Caco-2 (cell line): Measurements from ENCODE around the gene EVA1B. TPM values are rescaled to one million over a fixed set of nuclear protein-coding genes. Genes with fewer than 3 reads are reported as not detected.
A peak's percentile ranks its signal among the peaks of the same experiment; 100 is the strongest.

Source experiments
- BruUV-seq: library from RNA; stranded (reverse); fragments of 400-500 nt; replicated peaks from 2 replicates; lab custom pipeline; 2021; lab: Mats Ljungman, UMichigan
- CTCF ChIA-PET: fragments of 300-600 bp; sonication (Branson Sonifier 250); formaldehyde crosslinking; loops from one replicate; lab custom pipeline; 2022; ENCODE audit warnings: antibody characterized with exemption; lab: Charles Lee
- POLR2A ChIA-PET: fragments of 300-600 bp; sonication (Branson Sonifier 250); formaldehyde crosslinking; loops from one replicate; lab custom pipeline; 2022; ENCODE audit warnings: antibody characterized with exemption; lab: Charles Lee
- DNase-seq, 2 experiments: peaks; one replicate each; pipeline versions ENCODE4 v3.0.0 to v3.0.0-alpha.2; 2020 to 2022
- H3K27me3 ChIP-seq: replicated peaks from 2 replicates; pipeline ENCODE4 v1.6.0; 2011; ENCODE audit warnings: low read length; ENCODE audit not compliant: control insufficient read depth, insufficient read depth
- H3K36me3 ChIP-seq: 2 replicates; pipeline ENCODE4 v1.5.1; 2011; ENCODE audit warnings: low read length; ENCODE audit not compliant: control insufficient read depth, insufficient read depth
- H3K4me1 ChIP-seq: fragments of 250-450 bp; sonication (Bioruptor Pico); 2 replicates; pipeline ENCODE4 v1.5.1; 2020; ENCODE audit warnings: mild to moderate bottlenecking
- H3K4me3 ChIP-seq: 2 replicates; pipeline ENCODE4 v1.5.1; 2011; ENCODE audit warnings: low read depth, mild to moderate bottlenecking, control low read depth, low read length
- H3K9me3 ChIP-seq: fragments of 250-450 bp; sonication (Bioruptor Pico); 2 replicates; pipeline ENCODE4 v1.5.1; 2020; ENCODE audit warnings: mild to moderate bottlenecking, moderate library complexity
- H3K27ac Mint-ChIP-seq: one replicate; pipeline ENCODE4 v1.8.0; 2022; ENCODE audit warnings: mixed read lengths; ENCODE audit not compliant: unreplicated experiment
- H3K27me3 Mint-ChIP-seq: one replicate; pipeline ENCODE4 v1.8.0; 2022; ENCODE audit warnings: mixed read lengths; ENCODE audit not compliant: insufficient read depth, unreplicated experiment
- H3K36me3 Mint-ChIP-seq: one replicate; pipeline ENCODE4 v1.8.0; 2022; ENCODE audit warnings: mild to moderate bottlenecking, mixed read lengths; ENCODE audit not compliant: insufficient read depth, unreplicated experiment
- H3K4me1 Mint-ChIP-seq: one replicate; pipeline ENCODE4 v1.8.0; 2022; ENCODE audit warnings: low read depth, mixed read lengths; ENCODE audit not compliant: unreplicated experiment
- H3K4me3 Mint-ChIP-seq: one replicate; pipeline ENCODE4 v1.8.0; 2022; ENCODE audit warnings: mild to moderate bottlenecking, moderate library complexity, mixed read lengths; ENCODE audit not compliant: unreplicated experiment
- H3K9me3 Mint-ChIP-seq: one replicate; pipeline ENCODE4 v1.8.0; 2022; ENCODE audit warnings: mixed read lengths; ENCODE audit not compliant: unreplicated experiment
- CTCF ChIP-seq, 2 experiments: fragments of 200-600 bp in 1 of 2; IDR thresholded peaks; 1 replicate in 1 of 2; 2 replicates in 1 of 2; pipeline versions ENCODE4 v1.5.1 to v1.8.0; 2011 to 2022; ENCODE audit warnings: antibody characterized with exemption in 1 of 2, control low read depth in 1 of 2, inconsistent platforms in 1 of 2, low read depth in 1 of 2, low read length in 1 of 2, mild to moderate bottlenecking in 1 of 2, moderate library complexity in 1 of 2; ENCODE audit not compliant: insufficient read depth in 1 of 2, severe bottlenecking in 1 of 2, unreplicated experiment in 1 of 2
- intact Hi-C: fragments of 100-400 bp; cut with micrococcal nuclease; formaldehyde crosslinking; loops from one replicate; pipeline ENCODE4 v1.10.0; 2022; ENCODE audit not compliant: unreplicated experiment
- total RNA-seq: library from RNA; stranded (reverse); gene quantifications from 2 replicates; pipeline ENCODE4 v1.2.3, GENCODE V29; 2022

Gene EVA1B
- total RNA-seq, 1 experiment from 2014 or later: 4.1 TPM

GRCh38 chr1:36306902-36307456, 16.5 kb downstream of the EVA1B start:
- POLR2A ChIA-PET: interaction anchor here (0.9 to 1.8 kb wide), 3 partner anchors 13 to 80 kb away, joined by 3 to 9 read pairs (median 6); partner anchors contain the start of gene EVA1B
- BruUV-seq: no TSS peak
- no peaks in the 10 kb centered on the region for H3K27me3 ChIP-seq
- peaks cover 1% of the 10 kb centered on the region for H3K36me3 ChIP-seq
- H3K27ac Mint-ChIP-seq: peak overlapping the region; percentile 46
- no peaks in the 10 kb centered on the region for H3K9me3 ChIP-seq
- peak; percentile 91 to 94 for DNase-seq
- H3K36me3 Mint-ChIP-seq: peaks cover 68% of the 10 kb centered on the region
- intact Hi-C loops: loop anchor here (1.0 kb wide), 1 partner anchor 114 kb away; no protein-coding TSS in a partner anchor
- H3K4me1 Mint-ChIP-seq: no peaks in the 10 kb centered on the region
- H3K4me3 Mint-ChIP-seq: peak overlapping the region; percentile 82
- no peaks in the 10 kb centered on the region for H3K27me3 Mint-ChIP-seq
- peak overlapping the region; percentile 53 for H3K4me3 ChIP-seq
- CTCF ChIA-PET: interaction anchor here (0.5 to 0.8 kb wide), 2 partner anchors 78 to 710 kb away, joined by 3 read pairs; no protein-coding TSS in a partner anchor
- no peak for TF ChIP-seq CTCF (IDR thresholded peaks at IDR 0.05; ENCODE audit: insufficient read depth in 1 of 2, low read depth in 1 of 2, low read length in 1 of 2, severe bottlenecking in 1 of 2, unreplicated experiment in 1 of 2)
- peaks cover 10% of the 10 kb centered on the region for H3K4me1 ChIP-seq
- no peaks in the 10 kb centered on the region for H3K9me3 Mint-ChIP-seq

- peaks cover 74% of the 10 kb centered on the region for H3K36me3 Mint-ChIP-seq
These were observed 17.1 kb downstream of the EVA1B start, which contains the start of gene SH3D21 for GRCh38 chr1:36306210-36306901. SH3D21 (plus strand) TSS chr1:36306368; CDS start chr1:36306421, 53 bp downstream.

More at GRCh38 chr1:36306210-36306901, 17.1 kb downstream of the EVA1B start, which contains the start of gene SH3D21:
- no peaks in the 10 kb centered on the region for H3K27me3 Mint-ChIP-seq
- BruUV-seq: no TSS peak
- CTCF ChIA-PET: interaction anchor here (0.6 to 0.8 kb wide), 3 partner anchors 25 to 79 kb away, joined by 3 to 9 read pairs (median 3); no protein-coding TSS in a partner anchor
- peak; percentile 84 to 86 for DNase-seq
- H3K9me3 Mint-ChIP-seq: no peaks in the 10 kb centered on the region
- Histone ChIP-seq H3K4me1 (peaks cover 10% of the 10 kb centered on the region), H3K36me3 (peaks cover 1% of the 10 kb centered on the region), H3K9me3 (no peaks in the 10 kb centered on the region), H3K27me3 (no peaks in the 10 kb centered on the region), H3K4me3 (peak within 1 kb of the TSS; percentile 53)
- H3K27ac Mint-ChIP-seq: peak within 1 kb of the TSS; percentile 46
- TF ChIP-seq CTCF (IDR thresholded peaks at IDR 0.05; ENCODE audit: insufficient read depth in 1 of 2, low read depth in 1 of 2, low read length in 1 of 2, severe bottlenecking in 1 of 2, unreplicated experiment in 1 of 2): peak in 1 of 2 experiments; percentile 37
- intact Hi-C loops: loop anchor here (1.0 kb wide), 1 partner anchor 115 kb away; no protein-coding TSS in a partner anchor
- POLR2A ChIA-PET: interaction anchor here (0.6 to 1.8 kb wide), 5 partner anchors 14 to 83 kb away, joined by 3 to 9 read pairs (median 3); partner anchors contain the start of gene EVA1B
- peak within 1 kb of the TSS; percentile 82 for H3K4me3 Mint-ChIP-seq
- H3K4me1 Mint-ChIP-seq: no peaks in the 10 kb centered on the region
